Retinal pigment epithelial cell (primary cell): ENCODE results near the gene OSBPL5.
A peak's percentile ranks its signal among the peaks of the same experiment; 100 is the strongest.

Source experiments
- DNase-seq: peaks from one replicate; pipeline ENCODE4 v3.0.0-alpha.2; 2010; ENCODE audit warnings: low read depth
- H3K4me3 ChIP-seq: 2 replicates; pipeline ENCODE4 v1.5.1; 2011; ENCODE audit warnings: mild to moderate bottlenecking, low read length, control low read depth, moderate library complexity
- TF ChIP-seq, protein P1 (sequence below): conservative IDR thresholded peaks from 2 replicates; pipeline ENCODE4 v1.5.1; 2011; ENCODE audit warnings: low read depth, low read length, control low read depth, inconsistent platforms

The OSBPL5 gene

DNA sequence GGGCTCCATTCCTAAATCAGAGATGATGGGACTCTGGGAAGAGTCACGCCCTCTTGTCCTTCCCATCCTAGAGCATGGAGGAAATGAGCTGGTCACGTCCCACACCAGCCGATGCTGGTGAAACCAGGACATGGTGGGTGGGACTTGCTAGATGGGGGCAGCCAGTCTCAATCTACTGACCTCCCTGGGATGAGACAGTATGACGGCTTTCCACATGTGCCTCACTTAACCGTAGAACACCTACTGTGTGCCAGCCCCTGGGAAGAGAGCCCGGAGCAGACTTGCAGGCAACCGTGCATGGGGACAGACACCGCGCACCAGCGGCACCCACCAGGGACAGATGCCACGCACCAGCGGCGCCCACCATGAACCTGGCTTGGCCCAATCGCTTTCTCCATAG is 3.8 kb downstream of the OSBPL5 start:
- H3K4me3 ChIP-seq = no peak overlapping the region
- DNase-seq = no peak
- TF ChIP-seq, protein P1, sequence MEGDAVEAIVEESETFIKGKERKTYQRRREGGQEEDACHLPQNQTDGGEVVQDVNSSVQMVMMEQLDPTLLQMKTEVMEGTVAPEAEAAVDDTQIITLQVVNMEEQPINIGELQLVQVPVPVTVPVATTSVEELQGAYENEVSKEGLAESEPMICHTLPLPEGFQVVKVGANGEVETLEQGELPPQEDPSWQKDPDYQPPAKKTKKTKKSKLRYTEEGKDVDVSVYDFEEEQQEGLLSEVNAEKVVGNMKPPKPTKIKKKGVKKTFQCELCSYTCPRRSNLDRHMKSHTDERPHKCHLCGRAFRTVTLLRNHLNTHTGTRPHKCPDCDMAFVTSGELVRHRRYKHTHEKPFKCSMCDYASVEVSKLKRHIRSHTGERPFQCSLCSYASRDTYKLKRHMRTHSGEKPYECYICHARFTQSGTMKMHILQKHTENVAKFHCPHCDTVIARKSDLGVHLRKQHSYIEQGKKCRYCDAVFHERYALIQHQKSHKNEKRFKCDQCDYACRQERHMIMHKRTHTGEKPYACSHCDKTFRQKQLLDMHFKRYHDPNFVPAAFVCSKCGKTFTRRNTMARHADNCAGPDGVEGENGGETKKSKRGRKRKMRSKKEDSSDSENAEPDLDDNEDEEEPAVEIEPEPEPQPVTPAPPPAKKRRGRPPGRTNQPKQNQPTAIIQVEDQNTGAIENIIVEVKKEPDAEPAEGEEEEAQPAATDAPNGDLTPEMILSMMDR = no peak

DNA sequence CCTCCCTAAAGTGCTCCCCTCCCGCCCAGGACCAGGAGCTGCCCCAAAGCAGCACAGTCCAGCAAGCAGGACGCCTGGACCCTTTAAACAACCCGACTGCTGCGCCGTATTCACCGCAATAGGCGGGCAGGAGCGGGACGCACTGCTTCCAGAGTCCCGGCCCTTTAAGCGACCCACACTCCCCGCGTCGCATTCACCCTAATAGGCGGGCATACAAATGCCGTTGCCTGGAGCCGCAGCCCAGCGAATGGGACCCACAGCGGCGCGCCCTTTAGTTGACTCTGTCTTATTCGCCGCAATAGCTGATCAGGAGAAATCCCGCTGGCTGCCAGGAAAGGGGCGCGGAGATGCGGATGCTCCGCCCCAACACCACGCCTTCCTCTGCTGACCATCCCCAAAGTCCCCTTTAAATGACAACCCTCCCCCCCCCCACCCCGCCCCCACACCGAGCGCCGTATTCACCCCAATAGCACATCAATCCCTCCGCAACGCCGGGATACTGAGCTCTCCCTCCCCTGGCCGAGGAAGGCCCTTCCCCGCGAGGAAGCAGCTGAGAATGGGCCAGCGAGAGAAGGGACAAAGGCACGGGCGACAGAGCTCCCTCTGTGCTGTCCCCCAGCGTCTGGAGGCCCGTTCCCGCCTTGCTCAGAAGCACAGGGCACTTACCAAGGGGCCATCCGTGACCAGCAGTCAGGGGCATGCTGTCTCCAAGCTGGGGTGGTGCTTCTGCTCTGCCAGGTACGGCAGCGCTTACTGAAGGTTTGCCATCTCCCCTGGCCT is 4.7 kb downstream of the OSBPL5 start:
- DNase-seq = peak; percentile 73
- H3K4me3 ChIP-seq = peak overlapping the region; percentile 55
- TF ChIP-seq, protein P1 = no peak

DNA sequence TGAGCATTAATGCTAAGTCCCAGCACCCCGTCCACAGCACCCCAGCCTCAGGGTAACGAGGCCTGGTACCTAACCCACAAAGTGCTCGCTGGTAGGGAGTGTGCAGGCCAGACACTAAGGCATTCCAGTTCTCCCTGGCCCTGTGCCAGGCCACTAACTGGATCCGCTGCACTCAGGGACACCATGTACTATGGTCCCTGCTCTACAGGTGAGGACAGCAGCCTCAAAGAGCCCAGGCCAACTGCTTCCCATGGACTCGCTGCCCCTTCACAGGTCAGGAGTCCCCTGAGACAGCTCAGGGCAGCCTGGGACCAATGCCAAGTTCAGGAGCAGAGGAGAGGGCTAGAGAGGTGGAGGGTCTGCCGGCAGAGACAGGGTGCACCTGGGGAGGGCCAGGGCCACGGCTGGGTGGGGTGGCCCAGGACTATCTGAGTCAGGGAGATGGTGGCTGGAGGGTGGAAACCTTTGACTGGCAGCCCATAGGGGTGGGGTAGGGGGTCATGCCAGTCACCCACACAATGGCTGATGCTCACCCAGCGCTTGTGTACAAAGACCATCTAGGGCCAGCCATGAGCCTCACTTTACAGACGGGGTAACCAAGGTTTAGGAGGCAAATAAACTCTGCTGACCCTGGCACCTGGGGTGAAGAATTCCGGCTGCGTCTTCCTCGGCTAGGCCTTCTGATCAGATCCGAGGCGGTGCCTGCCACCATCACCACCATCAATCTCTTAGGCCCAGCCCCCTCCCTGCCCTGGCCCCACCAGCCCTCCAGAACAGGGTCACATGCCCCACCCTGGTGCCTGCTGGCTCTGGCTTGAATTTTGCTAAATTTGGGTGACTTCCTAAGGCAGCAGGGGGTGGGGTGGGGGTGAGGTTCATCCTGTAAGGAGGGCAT is 5.6 kb downstream of the OSBPL5 start:
- TF ChIP-seq, protein P1 = no peak
- peak overlapping the region; percentile 55 for H3K4me3 ChIP-seq
- no peak for DNase-seq

DNA sequence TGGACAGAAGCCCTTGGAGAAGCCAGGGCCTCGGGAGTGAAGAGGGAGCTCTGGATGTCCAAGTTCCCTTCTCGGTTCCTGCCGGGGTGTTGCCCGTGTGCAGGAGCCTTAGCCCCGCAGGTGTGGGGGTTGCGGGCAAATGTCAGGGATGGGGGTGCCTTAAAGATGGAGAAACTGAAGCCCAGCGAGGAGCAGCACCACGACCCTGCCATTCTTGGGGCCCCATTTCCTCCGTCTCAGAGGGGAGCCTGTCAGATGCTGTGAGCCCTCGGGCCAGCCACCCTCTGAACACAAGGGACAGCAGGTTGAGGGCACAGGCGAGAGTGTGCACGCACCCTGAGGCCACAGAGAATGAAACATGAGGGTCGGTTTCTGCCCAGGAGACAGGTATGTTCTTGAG is 6.3 kb downstream of the OSBPL5 start:
- DNase-seq = no peak
- H3K4me3 ChIP-seq = no peak overlapping the region
- TF ChIP-seq, protein P1 = no peak

DNA sequence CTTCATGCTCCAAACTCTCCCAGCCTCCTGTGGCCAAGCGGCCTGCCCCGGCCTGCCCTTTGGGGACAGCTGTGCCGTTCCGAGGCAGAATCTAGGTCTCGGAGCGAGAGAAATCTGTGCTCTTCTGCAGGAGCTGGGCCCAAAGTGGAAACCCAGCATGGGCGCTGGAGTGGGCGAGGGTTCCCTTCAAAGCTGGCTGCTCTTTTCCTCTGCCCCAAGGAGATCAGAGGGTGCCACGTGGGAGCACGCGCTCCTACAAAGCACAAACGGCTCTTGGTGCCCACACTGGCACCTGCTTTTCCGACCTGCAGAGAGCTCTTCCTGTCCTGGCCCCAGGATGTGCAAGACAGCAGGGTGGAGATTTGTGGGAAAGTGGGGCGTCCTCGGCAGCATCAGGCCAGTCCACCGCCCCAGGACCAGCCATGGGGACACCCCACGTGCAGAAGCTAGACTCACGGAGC is 6.9 kb downstream of the OSBPL5 start:
- H3K4me3 ChIP-seq = no peak overlapping the region
- DNase-seq = no peak
- TF ChIP-seq, protein P1 = no peak

DNA sequence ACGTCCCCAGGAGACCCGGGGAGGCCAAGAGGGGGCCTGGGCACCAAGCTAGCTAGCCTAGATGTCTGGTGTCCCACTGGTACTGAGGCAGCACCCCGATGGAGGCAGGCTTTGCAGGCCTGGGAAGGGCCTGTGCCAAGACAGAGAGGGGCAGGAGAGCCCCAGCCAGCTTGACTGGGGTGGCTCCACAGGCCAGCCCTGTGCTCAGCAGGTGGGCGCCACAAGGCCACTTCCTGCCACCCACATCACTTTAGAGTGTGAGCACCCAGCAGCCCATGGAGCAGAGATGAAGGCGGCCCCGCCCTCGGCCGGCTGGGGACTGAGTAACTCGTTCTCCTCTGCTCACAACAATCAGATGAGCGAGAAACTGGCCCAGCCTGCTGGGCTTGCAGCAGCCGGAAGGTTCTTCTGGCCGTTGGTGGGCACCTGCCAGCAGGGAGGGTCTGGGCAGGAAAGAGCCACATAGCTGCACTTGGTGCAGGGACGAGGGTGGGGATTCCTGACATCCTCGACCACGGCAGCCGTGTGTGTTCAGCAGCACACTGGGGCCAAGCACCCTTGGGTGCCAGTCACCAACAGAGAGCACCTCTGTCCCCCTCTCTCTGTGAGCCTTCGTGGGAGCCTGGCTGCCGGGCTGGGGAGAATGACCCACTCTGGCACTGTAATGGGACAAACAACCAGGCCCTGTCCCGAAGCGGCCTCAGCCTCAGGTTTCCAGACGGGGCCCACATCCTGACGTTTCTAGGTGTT is 7.6 kb downstream of the OSBPL5 start:
- DNase-seq = no peak
- H3K4me3 ChIP-seq = no peak overlapping the region
- TF ChIP-seq, protein P1 = no peak
